HepG2 (cell line): ENCODE data around the gene PCYT2. TPM values are rescaled to one million over a fixed set of nuclear protein-coding genes. Genes with fewer than 3 reads are reported as not detected.
A peak's percentile ranks its signal among the peaks of the same experiment; 100 is the strongest.

Experiments used
- ATAC-seq: fragments of 200-7000 bp; cut with Tn5 transposase; 3 replicates; pipeline ENCODE4 v1.9.1; 2020; ENCODE audit warnings: mild to moderate bottlenecking, moderate library complexity
- BruUV-seq: library from RNA; stranded (reverse); fragments of 400-500 nt; replicated peaks from 2 replicates; lab custom pipeline; 2021; lab: Mats Ljungman, UMichigan
- CTCF ChIA-PET: fragments of 300-600 bp; formaldehyde crosslinking; extraction: SDS; loops from one replicate; lab custom pipeline; 2021; ENCODE audit warnings: low total read pairs, inconsistent platforms, low intra/inter-chr PET ratio; lab: Yijun Ruan, JAX
- POLR2A ChIA-PET: fragments of 350-600 bp; sonication (Branson Sonifier 250); formaldehyde crosslinking; loops from one replicate; lab custom pipeline; 2020; ENCODE audit warnings: antibody characterized with exemption, inconsistent platforms; lab: Yijun Ruan, JAX
- DNase-seq: peaks from one replicate; pipeline ENCODE4 v3.0.0-alpha.2; 2015; ENCODE audit warnings: low spot score
- FAIRE-seq: peaks from 3 replicates; lab custom pipeline; 2011; peaks lifted over from hg19 to GRCh38; lab: Jason Lieb, UNC
- H2AFZ ChIP-seq: one replicate; pipeline ENCODE4 v1.6.1; 2011; ENCODE audit warnings: low read length, inconsistent platforms
- H3K27ac ChIP-seq: fragments of 300-600 bp; 3 replicates; pipeline ENCODE4 v1.8.0; 2011; ENCODE audit warnings: mixed run types, mild to moderate bottlenecking, mixed read lengths, low read length, inconsistent platforms; ENCODE audit not compliant: insufficient read depth; ENCODE audit errors: extremely low read length
- H3K27me3 ChIP-seq, 2 experiments: fragments of 200-600 bp in 1 of 2; 2 replicates in 1 of 2; 3 replicates in 1 of 2; pipeline versions ENCODE4 v1.6.0 to v1.8.0; 2011; ENCODE audit warnings: low read length in 2 of 2, mild to moderate bottlenecking in 2 of 2, moderate library complexity in 2 of 2, inconsistent platforms in 1 of 2; ENCODE audit not compliant: insufficient read depth in 2 of 2, control insufficient read depth in 1 of 2
- H3K36me3 ChIP-seq, 2 experiments: fragments of 200-600 bp in 1 of 2; replicated peaks in 1 of 2; 2 replicates in 1 of 2; 3 replicates in 1 of 2; pipeline versions ENCODE4 v1.5.1 to v1.8.0; 2011; ENCODE audit warnings: low read length in 2 of 2, inconsistent platforms in 1 of 2; ENCODE audit not compliant: insufficient read depth in 2 of 2, control insufficient read depth in 1 of 2
- H3K4me1 ChIP-seq: 2 replicates; pipeline ENCODE4 v1.5.1; 2012; ENCODE audit warnings: low read length, inconsistent platforms; ENCODE audit not compliant: insufficient read depth
- H3K4me2 ChIP-seq: 2 replicates; pipeline ENCODE4 v1.6.0; 2011; ENCODE audit warnings: low read depth, low read length, inconsistent platforms
- H3K4me3 ChIP-seq, 3 experiments: fragments of 200-600 bp in 1 of 3; sonication (generic), shearing (Covaris generic) in 1 of 3; replicated peaks in 1 of 3; 2 replicates each; pipeline ENCODE4 v1.5.1; 2011 to 2016; ENCODE audit warnings: low read length in 3 of 3, inconsistent platforms in 2 of 3, low read depth in 2 of 3, mild to moderate bottlenecking in 2 of 3, control low read depth in 1 of 3, mixed read lengths in 1 of 3; ENCODE audit not compliant: insufficient read depth in 1 of 3
- H3K79me2 ChIP-seq: one replicate; pipeline ENCODE4 v1.6.1; 2011; ENCODE audit warnings: low read length, inconsistent platforms; ENCODE audit not compliant: insufficient read depth
- H3K9ac ChIP-seq: 2 replicates; pipeline ENCODE4 v1.6.0; 2011; ENCODE audit warnings: mild to moderate bottlenecking, low read depth, low read length, inconsistent platforms; ENCODE audit not compliant: insufficient read depth
- H3K9me3 ChIP-seq: 2 replicates; pipeline ENCODE4 v1.5.1; 2012; ENCODE audit warnings: mild to moderate bottlenecking, low read length
- H4K20me1 ChIP-seq: 2 replicates; pipeline ENCODE4 v1.6.0; 2011; ENCODE audit warnings: inconsistent platforms, mild to moderate bottlenecking, low read length, moderate library complexity; ENCODE audit not compliant: insufficient read depth
- CHD2 ChIP-seq: IDR thresholded peaks from 2 replicates; pipeline ENCODE4 v1.6.1; 2011; ENCODE audit warnings: low read depth, low read length, improper control_type of control experiment
- HDAC1 ChIP-seq: sonication (generic); formaldehyde crosslinking; IDR thresholded peaks from 2 replicates; pipeline ENCODE4 v1.5.1; 2020; ENCODE audit warnings: mild to moderate bottlenecking, missing genetic modification reagents
- NFAT5 ChIP-seq: sonication (generic); formaldehyde crosslinking; IDR thresholded peaks from 2 replicates; pipeline ENCODE4 v1.4.0; 2020; ENCODE audit warnings: missing genetic modification reagents
- NFE2L2 ChIP-seq: fragments of 150-350 bp; IDR thresholded peaks from 2 replicates; pipeline ENCODE4 v1.6.1; 2014; ENCODE audit warnings: low read length
- TFE3 ChIP-seq: IDR thresholded peaks from 2 replicates; pipeline ENCODE4 v1.6.1; 2016
- U2AF1 ChIP-seq: fragments of 200-400 bp; formaldehyde crosslinking; optimal IDR thresholded peaks from 2 replicates; pipeline ENCODE3; 2017; ENCODE audit warnings: mild to moderate bottlenecking, low read depth, low read length
- ZNF18 ChIP-seq: sonication (generic); formaldehyde crosslinking; IDR thresholded peaks from 2 replicates; pipeline ENCODE4 v1.8.0; 2022; ENCODE audit warnings: mild to moderate bottlenecking, missing genetic modification reagents; ENCODE audit not compliant: insufficient replicate concordance
- ZNF282 ChIP-seq: fragments of 450-650 bp; IDR thresholded peaks from 2 replicates; pipeline ENCODE4 v1.6.1; 2018; ENCODE audit not compliant: partially characterized antibody
- ZNF674 ChIP-seq: sonication (generic); formaldehyde crosslinking; IDR thresholded peaks from 2 replicates; pipeline ENCODE4 v1.5.0; 2020; ENCODE audit warnings: low read depth, mild to moderate bottlenecking, missing genetic modification reagents
- ZNF691 ChIP-seq: sonication (generic); formaldehyde crosslinking; IDR thresholded peaks from 2 replicates; pipeline ENCODE4 v1.4.0; 2020; ENCODE audit warnings: missing genetic modification reagents, low read depth, mild to moderate bottlenecking, borderline replicate concordance
- ZSCAN25 ChIP-seq: sonication (generic); formaldehyde crosslinking; IDR thresholded peaks from 2 replicates; pipeline ENCODE4 v1.8.0; 2022; ENCODE audit warnings: mild to moderate bottlenecking, missing genetic modification reagents
- WGBS: methylation state at CpG from one replicate; pipeline ENCODE4 v1.1.6; 2017; ENCODE audit warnings: low lambda C conversion rate; 5-methylcytosine and 5-hydroxymethylcytosine counted together
- in situ Hi-C: cut with HindIII; loops from 2 replicates; pipeline ENCODE4 v1.10.0; 2017; ENCODE audit warnings: low pct_unique_long_range_greater_than_20kb; ENCODE audit not compliant: extremely low pct_ligation_motif_present
- intact Hi-C: fragments of 100-400 bp; cut with micrococcal nuclease; formaldehyde crosslinking; loops from one replicate; pipeline ENCODE4 v1.10.0; 2022; ENCODE audit not compliant: unreplicated experiment
- polyA plus RNA-seq, 8 experiments: library from polyadenylated mRNA; depleted of rRNA in 3 of 8; stranded (reverse) in 7 of 8; unstranded in 1 of 8; fragments of >200 nt; fragmentation: Illumina TruSeq in 4 of 8; extraction: Trizol in 4 of 8; gene quantifications; 2 replicates each; pipeline versions ENCODE4 v1.2.1 to v1.2.3, GENCODE V29; 2011 to 2016; ENCODE audit warnings: low read depth in 4 of 8, missing spikeins in 1 of 8, mixed read lengths in 1 of 8; ENCODE audit not compliant: insufficient read depth in 1 of 8
- total RNA-seq, 5 experiments: library from RNA; depleted of rRNA; stranded (reverse); fragments of >200 nt; fragmentation: Illumina TruSeq; extraction: Trizol; gene quantifications; 2 replicates each; pipeline ENCODE4 v1.2.3, GENCODE V29; 2016; ENCODE audit warnings: low read depth in 1 of 5

PCYT2 gene
- total and polyA plus RNA-seq, 2 of the 13 experiments (the other 11 are each of a cell fraction or from before 2014, with no cell fraction given) = 147 to 297 TPM

- peak; percentile 100 for FAIRE-seq
- no peaks in the 10 kb centered on the region for H3K9me3 ChIP-seq
- H2AFZ ChIP-seq = no peak overlapping the region
- in situ Hi-C loops = no loop called here
- peaks cover 38% of the 10 kb centered on the region for H3K4me1 ChIP-seq
- H3K27me3 ChIP-seq = no peaks in the 10 kb centered on the region; a peak in 1 of 5 replicates
- BruUV-seq = no TSS peak
- ChIA-PET POLR2A (interaction anchor here (0.8 to 3.5 kb wide), 20 partner anchors 9 to 196 kb away, joined by 3 to 52 read pairs (median 4); partner anchors contain the start of genes ALYREF, ANAPC11, ARHGDIA and CENPX), CTCF (no interaction called here)
- H3K36me3 ChIP-seq = peaks cover 60 to 77% of the 10 kb centered on the region in 2 experiments
- peak overlapping the region; percentile 99 for H3K27ac ChIP-seq
- H3K79me2 ChIP-seq = peaks cover 33% of the 10 kb centered on the region
- peak overlapping the region; percentile 99 for H3K9ac ChIP-seq
- peak; percentile 69 for ATAC-seq
- H3K4me2 ChIP-seq = peak overlapping the region; percentile 99
- H3K4me3 ChIP-seq = peak overlapping the region; percentile 68 to 99 (median 97)
- H4K20me1 ChIP-seq = peaks cover 9% of the 10 kb centered on the region; the same call in 1 of the 2 replicates
- WGBS = 6% methylated on average over 19 of the region's 23 CpGs
- intact Hi-C loops = loop anchor here (2.0 to 5.0 kb wide), 2 partner anchors 17 to 38 kb away; partner anchors contain the start of genes ARHGDIA and MAFG
- DNase-seq = peak; percentile 97
- TF ChIP-seq ZNF18 (CRISPR knock-in tag) = peak; percentile 83
- no peak; the same call in 1 of the 2 replicates for TF ChIP-seq NFAT5 (CRISPR knock-in tag)
- no peak for TF ChIP-seq ZNF674 (CRISPR knock-in tag)
- TF ChIP-seq HDAC1 (CRISPR knock-in tag) = peak; percentile 85; the same call in 1 of the 2 replicates
- no peak for TF ChIP-seq U2AF1
- TF ChIP-seq ZNF282 = peak; percentile 16
- peak; percentile 37; the same call in 1 of the 2 replicates for TF ChIP-seq CHD2
- TF ChIP-seq TFE3 = peak; percentile 88
- TF ChIP-seq ZSCAN25 (CRISPR knock-in tag) = peak; percentile 91
- TF ChIP-seq NFE2L2 = no peak
- peak; percentile 84 for TF ChIP-seq ZNF691 (CRISPR knock-in tag)
Observed at GRCh38 chr17:81909966-81910839, 996 bp downstream of the PCYT2 start.
